SU-DHL-6 (cell line): ENCODE data around the gene GAB4.
"Not testable (repeated sequence)": the region's sequence is repeated elsewhere in the genome, so short reads cannot be mapped to it uniquely, and the experiment has no call there.

Experiments used
- EZH2phosphoT487 ChIP-seq: fragments of 200-600 bp; sonication (generic), shearing (Covaris generic); conservative IDR thresholded peaks from 2 replicates; pipeline ENCODE4 v1.6.1; 2018; ENCODE audit warnings: mild to moderate bottlenecking, antibody characterized with exemption, low read length, moderate library complexity, mixed read lengths
- TF ChIP-seq, protein P1 (sequence below): fragments of 200-600 bp; sonication (generic); IDR thresholded peaks from one replicate; pipeline ENCODE4 v1.5.1; 2017; ENCODE audit warnings: antibody characterized with exemption, mild to moderate bottlenecking, low read length, moderate library complexity; ENCODE audit not compliant: insufficient read depth, poor library complexity, severe bottlenecking

DNA sequence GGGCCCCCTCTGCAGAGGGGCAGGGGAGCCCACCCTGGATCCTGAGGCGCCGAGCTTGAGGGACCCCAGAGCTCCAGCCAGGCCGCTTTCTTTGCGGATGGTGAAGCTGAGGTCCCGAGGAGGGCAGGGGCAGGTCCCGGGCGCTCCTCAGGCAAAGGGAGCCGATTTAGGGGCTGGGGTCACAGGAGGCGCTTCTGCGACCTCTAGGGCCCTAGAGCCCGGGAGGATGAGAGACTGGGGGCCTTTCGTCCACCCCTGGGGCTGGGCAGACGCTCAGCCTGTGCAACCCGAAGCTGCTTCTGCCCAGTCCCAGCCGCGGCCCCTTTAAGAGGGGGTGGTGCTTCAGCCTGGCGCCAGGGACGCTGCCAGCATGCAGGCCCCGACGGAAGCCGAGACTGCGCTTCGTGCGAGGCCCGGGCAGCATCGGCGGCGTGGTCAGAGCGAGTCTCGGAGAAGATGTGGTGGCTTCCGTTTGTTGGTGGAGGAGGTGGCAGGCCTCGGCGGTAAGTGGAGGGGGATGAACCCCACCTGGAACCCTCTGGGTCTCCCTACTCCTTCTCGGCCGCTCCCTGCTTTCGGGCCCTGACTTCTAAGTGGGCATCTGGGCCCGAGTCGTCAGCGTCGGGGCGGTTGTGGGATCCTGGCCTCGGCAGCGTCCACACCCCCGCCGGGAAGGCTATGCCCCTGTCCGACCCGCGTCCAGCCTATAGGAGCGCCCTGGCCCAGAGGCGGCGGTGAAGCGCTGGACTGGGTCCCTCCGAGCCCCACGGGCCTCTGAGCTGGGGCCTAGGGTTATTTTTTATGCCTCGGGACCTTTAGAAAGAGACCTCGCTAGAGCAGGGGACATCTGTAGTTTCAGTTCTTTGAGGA, 29.1 kb upstream of the GAB4 start:
- TF ChIP-seq, protein P1, sequence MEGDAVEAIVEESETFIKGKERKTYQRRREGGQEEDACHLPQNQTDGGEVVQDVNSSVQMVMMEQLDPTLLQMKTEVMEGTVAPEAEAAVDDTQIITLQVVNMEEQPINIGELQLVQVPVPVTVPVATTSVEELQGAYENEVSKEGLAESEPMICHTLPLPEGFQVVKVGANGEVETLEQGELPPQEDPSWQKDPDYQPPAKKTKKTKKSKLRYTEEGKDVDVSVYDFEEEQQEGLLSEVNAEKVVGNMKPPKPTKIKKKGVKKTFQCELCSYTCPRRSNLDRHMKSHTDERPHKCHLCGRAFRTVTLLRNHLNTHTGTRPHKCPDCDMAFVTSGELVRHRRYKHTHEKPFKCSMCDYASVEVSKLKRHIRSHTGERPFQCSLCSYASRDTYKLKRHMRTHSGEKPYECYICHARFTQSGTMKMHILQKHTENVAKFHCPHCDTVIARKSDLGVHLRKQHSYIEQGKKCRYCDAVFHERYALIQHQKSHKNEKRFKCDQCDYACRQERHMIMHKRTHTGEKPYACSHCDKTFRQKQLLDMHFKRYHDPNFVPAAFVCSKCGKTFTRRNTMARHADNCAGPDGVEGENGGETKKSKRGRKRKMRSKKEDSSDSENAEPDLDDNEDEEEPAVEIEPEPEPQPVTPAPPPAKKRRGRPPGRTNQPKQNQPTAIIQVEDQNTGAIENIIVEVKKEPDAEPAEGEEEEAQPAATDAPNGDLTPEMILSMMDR = not testable (repeated sequence)
- not testable (repeated sequence) for TF ChIP-seq EZH2phosphoT487
